GM19397 (cell line): Measurements from ENCODE around the gene NEGR1.

Experiments used
- ATAC-seq: cut with Tn5 transposase; IDR thresholded peaks from one replicate; pipeline ENCODE4 v1.9.1; 2021; ENCODE audit warnings: mild to moderate bottlenecking, moderate library complexity; ENCODE audit not compliant: unreplicated experiment

Gene NEGR1

GRCh38 chr1:72051538-72051937, 230.8 kb downstream of the NEGR1 start:
- no peak for ATAC-seq

- no peak for ATAC-seq
Measured at GRCh38 chr1:72050551-72050950, 231.8 kb downstream of the NEGR1 start.

GRCh38 chr1:72037745-72038343, 244.5 kb downstream of the NEGR1 start:
- ATAC-seq: no peak

- ATAC-seq: no peak
Measured at GRCh38 chr1:72034827-72035226, 247.5 kb downstream of the NEGR1 start.

GRCh38 chr1:72023063-72023930, 259.0 kb downstream of the NEGR1 start:
- no peak for ATAC-seq

GRCh38 chr1:72018562-72018961, 263.8 kb downstream of the NEGR1 start:
- ATAC-seq: no peak

- no peak for ATAC-seq
Measured at GRCh38 chr1:72015006-72015405, 267.3 kb downstream of the NEGR1 start.

- ATAC-seq: no peak
Measured at GRCh38 chr1:72013161-72013560, 269.2 kb downstream of the NEGR1 start.

- ATAC-seq: no peak
Measured at GRCh38 chr1:72011721-72012120, 270.6 kb downstream of the NEGR1 start.

- no peak for ATAC-seq
Measured at GRCh38 chr1:72010094-72010431, 272.3 kb downstream of the NEGR1 start.

- no peak for ATAC-seq
Measured at GRCh38 chr1:72009173-72010093, 272.9 kb downstream of the NEGR1 start.

- no peak for ATAC-seq
Measured at GRCh38 chr1:72007312-72007711, 275.0 kb downstream of the NEGR1 start.

GRCh38 chr1:72006092-72006491, 276.2 kb downstream of the NEGR1 start:
- no peak for ATAC-seq

- ATAC-seq: no peak
Measured at GRCh38 chr1:72003092-72003491, 279.2 kb downstream of the NEGR1 start.

GRCh38 chr1:72000809-72001208, 281.5 kb downstream of the NEGR1 start:
- ATAC-seq: no peak

GRCh38 chr1:71994646-71995045, 287.7 kb downstream of the NEGR1 start:
- no peak for ATAC-seq

- ATAC-seq: no peak
Measured at GRCh38 chr1:71987181-71987580, 295.2 kb downstream of the NEGR1 start.

GRCh38 chr1:71986160-71986559, 296.2 kb downstream of the NEGR1 start:
- ATAC-seq: no peak

GRCh38 chr1:71980556-71980955, 301.8 kb downstream of the NEGR1 start:
- ATAC-seq: no peak

GRCh38 chr1:71979882-71980281, 302.5 kb downstream of the NEGR1 start:
- ATAC-seq: no peak

GRCh38 chr1:71967670-71968069, 314.7 kb downstream of the NEGR1 start:
- ATAC-seq: no peak
